Mesenchymal stem cell (in vitro differentiated cells and primary cell): ENCODE results near the gene SMC1A.

Experiments used
- DNase-seq: peaks from one replicate; pipeline ENCODE4 v3.0.0-alpha.2; 2013
- H2AFZ ChIP-seq: one replicate; pipeline ENCODE4 v1.6.1; 2013; ENCODE audit warnings: low read depth, mild to moderate bottlenecking, control low read depth, inconsistent platforms, low read length, moderate library complexity
- H2AK5ac ChIP-seq: 2 replicates; pipeline ENCODE4 v1.6.1; 2013; ENCODE audit warnings: low read length, moderate library complexity, mild to moderate bottlenecking, inconsistent platforms; ENCODE audit not compliant: severe bottlenecking
- H2BK120ac ChIP-seq: one replicate; pipeline ENCODE4 v1.6.1; 2013; ENCODE audit warnings: low read depth, mild to moderate bottlenecking, inconsistent platforms, low read length, moderate library complexity
- H2BK12ac ChIP-seq, 2 experiments: one replicate each; pipeline ENCODE4 v1.6.1; 2013; ENCODE audit warnings: inconsistent platforms in 2 of 2, low read length in 2 of 2, mild to moderate bottlenecking in 2 of 2, moderate library complexity in 2 of 2, control low read depth in 1 of 2
- H2BK15ac ChIP-seq: one replicate; pipeline ENCODE4 v1.6.1; 2013; ENCODE audit warnings: mild to moderate bottlenecking, low read depth, inconsistent platforms; ENCODE audit not compliant: poor library complexity, severe bottlenecking
- H2BK5ac ChIP-seq: 2 replicates; pipeline ENCODE4 v1.6.1; 2013; ENCODE audit warnings: low read depth, mild to moderate bottlenecking, low read length, control low read depth, inconsistent platforms; ENCODE audit not compliant: poor library complexity, severe bottlenecking
- H3K14ac ChIP-seq, 2 experiments: one replicate each; pipeline ENCODE4 v1.6.1; 2013; ENCODE audit warnings: inconsistent platforms in 2 of 2, low read length in 2 of 2, control low read depth in 1 of 2, mild to moderate bottlenecking in 1 of 2, moderate library complexity in 1 of 2
- H3K18ac ChIP-seq, 2 experiments: one replicate each; pipeline ENCODE4 v1.6.1; 2013; ENCODE audit warnings: inconsistent platforms in 2 of 2, low read length in 2 of 2, control low read depth in 1 of 2, low read depth in 1 of 2, mild to moderate bottlenecking in 1 of 2
- H3K23ac ChIP-seq, 2 experiments: one replicate each; pipeline ENCODE4 v1.6.1; 2013; ENCODE audit warnings: inconsistent platforms in 2 of 2, low read length in 2 of 2, mild to moderate bottlenecking in 2 of 2, moderate library complexity in 2 of 2, control low read depth in 1 of 2
- H3K27ac ChIP-seq: 2 replicates; pipeline ENCODE4 v1.5.1; 2013; ENCODE audit warnings: mild to moderate bottlenecking, moderate library complexity, low read length, control low read depth, inconsistent platforms; ENCODE audit not compliant: poor library complexity, severe bottlenecking
- H3K27me3 ChIP-seq, 2 experiments: 2 replicates each; pipeline versions ENCODE4 v1.6.1 to v1.7.0; 2013; ENCODE audit warnings: low read length in 2 of 2, mild to moderate bottlenecking in 2 of 2, moderate library complexity in 2 of 2, control low read depth in 1 of 2, inconsistent platforms in 1 of 2; ENCODE audit not compliant: control insufficient read depth in 1 of 2, insufficient read depth in 1 of 2
- H3K36me3 ChIP-seq, 2 experiments: 2 replicates each; pipeline versions ENCODE4 v1.6.1 to v1.7.0; 2013; ENCODE audit warnings: low read length in 2 of 2, control low read depth in 1 of 2, inconsistent platforms in 1 of 2, low read depth in 1 of 2, mild to moderate bottlenecking in 1 of 2; ENCODE audit not compliant: insufficient read depth in 2 of 2, control insufficient read depth in 1 of 2
- H3K4ac ChIP-seq, 2 experiments: one replicate each; pipeline ENCODE4 v1.6.1; 2013; ENCODE audit warnings: inconsistent platforms in 2 of 2, low read length in 2 of 2, mild to moderate bottlenecking in 2 of 2, moderate library complexity in 2 of 2, control low read depth in 1 of 2, low read depth in 1 of 2
- H3K4me1 ChIP-seq: 2 replicates; pipeline ENCODE4 v1.6.1; 2013; ENCODE audit warnings: low read depth, low read length, control low read depth; ENCODE audit not compliant: control insufficient read depth, insufficient read depth
- H3K4me2 ChIP-seq: 2 replicates; pipeline ENCODE4 v1.6.1; 2013; ENCODE audit warnings: low read length, mild to moderate bottlenecking, inconsistent platforms; ENCODE audit not compliant: poor library complexity, severe bottlenecking
- H3K4me3 ChIP-seq, 2 experiments: 2 replicates each; pipeline versions ENCODE4 v1.5.1 to v1.7.0; 2013; ENCODE audit warnings: low read length in 2 of 2, mild to moderate bottlenecking in 2 of 2, control low read depth in 1 of 2, low read depth in 1 of 2; ENCODE audit not compliant: insufficient read depth in 1 of 2
- H3K79me1 ChIP-seq: replicated peaks from 2 replicates; pipeline ENCODE4 v1.6.1; 2013; ENCODE audit warnings: mild to moderate bottlenecking, control low read depth, low read length, inconsistent platforms; ENCODE audit not compliant: poor library complexity, severe bottlenecking
- H3K9ac ChIP-seq: 2 replicates; pipeline ENCODE4 v1.7.0; 2013; ENCODE audit warnings: mild to moderate bottlenecking, low read length, moderate library complexity
- H3K9me3 ChIP-seq: 2 replicates; pipeline ENCODE4 v1.7.0; 2013; ENCODE audit warnings: mild to moderate bottlenecking, low read length; ENCODE audit not compliant: control insufficient read depth
- H4K8ac ChIP-seq: one replicate; pipeline ENCODE4 v1.6.1; 2013; ENCODE audit warnings: inconsistent platforms, mild to moderate bottlenecking, low read length, moderate library complexity
- H4K91ac ChIP-seq: one replicate; pipeline ENCODE4 v1.6.1; 2013; ENCODE audit warnings: mild to moderate bottlenecking, low read length, inconsistent platforms
- WGBS: methylation state at CpG from one replicate; pipeline ENCODE4 v1.1.7; 2013; ENCODE audit warnings: mixed read lengths; 5-methylcytosine and 5-hydroxymethylcytosine counted together

The SMC1A gene

GRCh38 chrX:53440101-53440500 lies 17.6 kb upstream of the SMC1A start:
- Histone ChIP-seq H3K4me2 (peak overlapping the region; percentile 78), H3K79me1 (no peaks in the 10 kb centered on the region), H2BK5ac (no peak overlapping the region), H3K9me3 (no peaks in the 10 kb centered on the region), H4K8ac (no peak overlapping the region), H3K36me3 (no peaks in the 10 kb centered on the region), H4K91ac (no peak overlapping the region), H3K4me3 (peak overlapping the region in 1 of 2 experiments; percentile 72), H2BK120ac (no peak overlapping the region), H2AFZ (no peak overlapping the region), H3K9ac (peak overlapping the region; percentile 68), H3K4ac (no peak overlapping the region), H2BK15ac (no peak overlapping the region), H2BK12ac (no peak overlapping the region), H3K27ac (peak overlapping the region; percentile 68), H3K23ac (no peak overlapping the region), H3K4me1 (peaks cover 7% of the 10 kb centered on the region), H2AK5ac (no peak overlapping the region), H3K18ac (no peak overlapping the region), H3K27me3 (peaks cover 0 to 51% of the 10 kb centered on the region in 2 experiments), H3K14ac (no peak overlapping the region)
- WGBS: 100% methylated on average over 1 of the region's 5 CpGs
- DNase-seq: no peak

- DNase-seq: no peak
- H3K4me3 ChIP-seq: no peak overlapping the region
- H2BK120ac ChIP-seq: no peak overlapping the region
- H3K14ac ChIP-seq: no peak overlapping the region
- no peaks in the 10 kb centered on the region for H3K79me1 ChIP-seq
- no peak overlapping the region for H3K23ac ChIP-seq
- no peak overlapping the region for H3K4me2 ChIP-seq
- no peak overlapping the region for H2BK12ac ChIP-seq
- 92% methylated on average over 1 of the region's 1 CpG for WGBS
- no peak overlapping the region for H4K91ac ChIP-seq
- H3K27me3 ChIP-seq: peaks cover 0 to 52% of the 10 kb centered on the region in 2 experiments
- H2BK15ac ChIP-seq: no peak overlapping the region
- no peak overlapping the region for H2AFZ ChIP-seq
- H3K4me1 ChIP-seq: peaks cover 7% of the 10 kb centered on the region
- no peak overlapping the region for H2AK5ac ChIP-seq
- no peak overlapping the region for H4K8ac ChIP-seq
- no peak overlapping the region for H3K4ac ChIP-seq
- H2BK5ac ChIP-seq: no peak overlapping the region
- no peaks in the 10 kb centered on the region for H3K36me3 ChIP-seq
- H3K18ac ChIP-seq: no peak overlapping the region
- H3K9me3 ChIP-seq: no peaks in the 10 kb centered on the region
- no peak overlapping the region for H3K9ac ChIP-seq
- H3K27ac ChIP-seq: no peak overlapping the region
Measured at GRCh38 chrX:53438832-53439230, 16.4 kb upstream of the SMC1A start.

- WGBS: 89% methylated on average over 5 of the region's 5 CpGs
- no peak overlapping the region for H3K4ac ChIP-seq
Measured at GRCh38 chrX:53438174-53438831, 15.8 kb upstream of the SMC1A start.

GRCh38 chrX:53437206-53437605 lies 14.8 kb upstream of the SMC1A start:
- H3K9ac ChIP-seq: no peak overlapping the region
- H4K91ac ChIP-seq: no peak overlapping the region
- WGBS: 92% methylated on average over 1 of the region's 2 CpGs

More at GRCh38 chrX:53438174-53438831, 15.8 kb upstream of the SMC1A start:
- no peak overlapping the region for H4K8ac ChIP-seq
- H3K27me3 ChIP-seq: peaks cover 0 to 56% of the 10 kb centered on the region in 2 experiments
- no peak for DNase-seq
- peaks cover 1% of the 10 kb centered on the region for H3K79me1 ChIP-seq
- H3K27ac ChIP-seq: no peak overlapping the region
- H3K18ac ChIP-seq: no peak overlapping the region
- no peak overlapping the region for H3K4me2 ChIP-seq
- H2AK5ac ChIP-seq: no peak overlapping the region
- H2BK120ac ChIP-seq: no peak overlapping the region
- no peaks in the 10 kb centered on the region for H3K36me3 ChIP-seq
- H3K23ac ChIP-seq: no peak overlapping the region
- peaks cover 10% of the 10 kb centered on the region for H3K4me1 ChIP-seq
- no peak overlapping the region for H2BK5ac ChIP-seq
- no peak overlapping the region for H4K91ac ChIP-seq
- no peak overlapping the region for H3K14ac ChIP-seq
- H3K4me3 ChIP-seq: no peak overlapping the region
- no peak overlapping the region for H2BK15ac ChIP-seq
- no peak overlapping the region for H2BK12ac ChIP-seq
- H3K9ac ChIP-seq: no peak overlapping the region
- H3K9me3 ChIP-seq: no peaks in the 10 kb centered on the region
- H2AFZ ChIP-seq: no peak overlapping the region

More at GRCh38 chrX:53437206-53437605, 14.8 kb upstream of the SMC1A start:
- no peak overlapping the region for H3K27ac ChIP-seq
- H3K9me3 ChIP-seq: no peaks in the 10 kb centered on the region
- no peak overlapping the region for H3K4ac ChIP-seq
- peaks cover 0 to 54% of the 10 kb centered on the region in 2 experiments for H3K27me3 ChIP-seq
- no peak overlapping the region for H2BK15ac ChIP-seq
- H2BK5ac ChIP-seq: no peak overlapping the region
- no peak overlapping the region for H3K4me2 ChIP-seq
- H3K14ac ChIP-seq: no peak overlapping the region
- H3K18ac ChIP-seq: no peak overlapping the region
- H2BK120ac ChIP-seq: no peak overlapping the region
- no peak overlapping the region for H3K4me3 ChIP-seq
- H2AFZ ChIP-seq: no peak overlapping the region
- peaks cover 9% of the 10 kb centered on the region for H3K4me1 ChIP-seq
- no peak overlapping the region for H2AK5ac ChIP-seq
- peaks cover 3% of the 10 kb centered on the region for H3K79me1 ChIP-seq
- no peak overlapping the region for H3K23ac ChIP-seq
- H2BK12ac ChIP-seq: no peak overlapping the region
- DNase-seq: no peak
- H3K36me3 ChIP-seq: peaks cover 2% of the 10 kb centered on the region in 2 experiments
- no peak overlapping the region for H4K8ac ChIP-seq
